Osteocyte (in vitro differentiated cells): ENCODE measurements around the gene ESPL1. TPM values are rescaled to one million over a fixed set of nuclear protein-coding genes. Genes with fewer than 3 reads are reported as not detected.
A peak's percentile ranks its signal among the peaks of the same experiment; 100 is the strongest.

Experiments
- DNase-seq: peaks from one replicate; pipeline ENCODE4 v3.0.0; 2021; ENCODE audit warnings: mixed read lengths; ENCODE audit not compliant: unreplicated experiment; ENCODE audit errors: extremely low spot score
- H3K27ac Mint-ChIP-seq: one replicate; pipeline ENCODE4 v1.8.0; 2021; ENCODE audit warnings: mild to moderate bottlenecking, mixed read lengths; ENCODE audit not compliant: unreplicated experiment
- H3K27me3 Mint-ChIP-seq: one replicate; pipeline ENCODE4 v1.8.0; 2021; ENCODE audit warnings: mixed read lengths; ENCODE audit not compliant: unreplicated experiment
- H3K36me3 Mint-ChIP-seq: one replicate; pipeline ENCODE4 v1.8.0; 2021; ENCODE audit warnings: mixed read lengths; ENCODE audit not compliant: unreplicated experiment
- H3K4me1 Mint-ChIP-seq: one replicate; pipeline ENCODE4 v1.8.0; 2021; ENCODE audit warnings: mixed read lengths; ENCODE audit not compliant: unreplicated experiment
- H3K4me3 Mint-ChIP-seq: one replicate; pipeline ENCODE4 v1.8.0; 2021; ENCODE audit warnings: mild to moderate bottlenecking, moderate library complexity, mixed read lengths; ENCODE audit not compliant: unreplicated experiment
- H3K9me3 Mint-ChIP-seq: one replicate; pipeline ENCODE4 v1.8.0; 2021; ENCODE audit warnings: mixed read lengths; ENCODE audit not compliant: unreplicated experiment
- total RNA-seq: library from RNA; stranded (reverse); gene quantifications from 2 replicates; pipeline ENCODE4 v1.2.1, GENCODE V29; 2021
- TF ChIP-seq, protein P1 (sequence below): fragments of 200-600 bp; sonication (generic); IDR thresholded peaks from 2 replicates; pipeline ENCODE4 v1.5.0; 2021; ENCODE audit warnings: antibody characterized with exemption, mild to moderate bottlenecking, moderate library complexity

Gene ESPL1
- total RNA-seq, 1 donor from 2014 or later = 7.6 TPM

DNA sequence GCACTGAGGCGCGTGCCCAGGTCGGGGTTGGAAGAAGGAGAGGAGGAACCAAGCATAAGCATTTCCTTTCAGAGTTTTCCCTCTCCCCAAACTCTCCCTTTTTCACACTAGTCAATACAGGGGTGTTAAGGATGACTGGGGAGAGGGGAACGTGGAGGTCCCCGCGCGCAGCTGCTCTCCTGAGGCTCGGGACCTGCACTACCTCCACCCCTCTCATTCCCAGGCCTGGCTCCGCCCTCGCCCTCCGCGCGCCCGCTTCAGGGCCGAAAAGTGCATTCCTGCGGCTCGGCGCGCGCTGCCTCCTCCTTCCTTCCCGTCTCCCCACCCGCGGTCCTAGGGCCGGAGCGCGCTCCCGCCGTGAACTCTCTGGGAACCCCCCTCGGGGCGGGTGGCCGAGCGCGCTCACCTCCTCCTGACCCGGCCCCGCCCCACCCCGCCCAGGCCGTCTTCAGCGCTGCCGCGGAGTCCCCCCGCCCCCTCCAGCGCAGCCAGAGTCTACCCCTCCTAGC is 47.4 kb upstream of the ESPL1 start:
- peak; percentile 94 for DNase-seq
- peak overlapping the region; percentile 80 for H3K4me3 Mint-ChIP-seq

DNA sequence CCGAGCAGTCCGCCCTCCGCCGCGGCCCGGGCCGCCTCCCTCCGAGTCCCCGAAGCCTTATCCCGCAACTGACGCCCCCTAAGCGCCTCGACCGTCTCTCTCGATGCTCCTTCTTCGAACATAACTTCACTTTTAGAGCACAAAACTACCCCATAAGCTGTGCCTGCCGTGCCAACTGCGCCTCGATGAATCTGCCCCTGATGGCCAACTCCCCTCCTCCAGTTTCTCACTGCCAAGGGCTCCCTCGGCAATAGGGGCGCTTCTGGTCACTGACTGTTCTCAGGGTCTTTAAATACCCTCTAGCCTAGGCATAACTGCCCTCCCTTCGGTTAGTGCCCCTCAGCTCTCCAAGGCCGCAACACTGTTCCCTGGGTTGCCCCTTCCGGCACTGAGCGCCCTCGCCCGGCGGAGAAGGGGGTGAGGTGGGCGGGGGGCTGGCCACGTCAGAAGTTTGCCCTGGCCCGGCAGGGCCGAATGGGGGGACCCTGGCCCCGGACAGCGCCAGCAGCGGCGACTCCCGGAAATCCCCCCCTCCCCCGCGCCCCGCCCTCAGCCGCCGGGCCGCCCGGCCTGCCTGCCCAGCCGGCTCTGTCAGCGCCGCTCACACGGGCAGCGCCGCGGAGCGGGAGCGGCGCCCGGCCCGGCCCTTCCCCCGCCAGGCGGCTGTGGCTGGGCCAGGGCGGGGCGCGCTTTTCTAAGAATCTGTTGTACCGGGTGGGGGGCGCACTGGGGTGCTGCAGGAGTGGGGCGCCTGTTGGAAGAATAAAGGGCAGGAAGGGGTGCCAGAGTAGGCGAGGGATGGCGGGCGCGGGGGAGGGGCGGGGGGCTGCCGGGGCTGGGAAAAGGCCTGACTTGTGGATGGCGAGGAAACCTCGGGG is 46.7 kb upstream of the ESPL1 start:
- peak; percentile 90 for DNase-seq
- TF ChIP-seq, protein P1, sequence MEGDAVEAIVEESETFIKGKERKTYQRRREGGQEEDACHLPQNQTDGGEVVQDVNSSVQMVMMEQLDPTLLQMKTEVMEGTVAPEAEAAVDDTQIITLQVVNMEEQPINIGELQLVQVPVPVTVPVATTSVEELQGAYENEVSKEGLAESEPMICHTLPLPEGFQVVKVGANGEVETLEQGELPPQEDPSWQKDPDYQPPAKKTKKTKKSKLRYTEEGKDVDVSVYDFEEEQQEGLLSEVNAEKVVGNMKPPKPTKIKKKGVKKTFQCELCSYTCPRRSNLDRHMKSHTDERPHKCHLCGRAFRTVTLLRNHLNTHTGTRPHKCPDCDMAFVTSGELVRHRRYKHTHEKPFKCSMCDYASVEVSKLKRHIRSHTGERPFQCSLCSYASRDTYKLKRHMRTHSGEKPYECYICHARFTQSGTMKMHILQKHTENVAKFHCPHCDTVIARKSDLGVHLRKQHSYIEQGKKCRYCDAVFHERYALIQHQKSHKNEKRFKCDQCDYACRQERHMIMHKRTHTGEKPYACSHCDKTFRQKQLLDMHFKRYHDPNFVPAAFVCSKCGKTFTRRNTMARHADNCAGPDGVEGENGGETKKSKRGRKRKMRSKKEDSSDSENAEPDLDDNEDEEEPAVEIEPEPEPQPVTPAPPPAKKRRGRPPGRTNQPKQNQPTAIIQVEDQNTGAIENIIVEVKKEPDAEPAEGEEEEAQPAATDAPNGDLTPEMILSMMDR = peak; percentile 36
- Mint-ChIP-seq H3K27me3 (no peaks in the 10 kb centered on the region), H3K4me1 (peaks cover 77% of the 10 kb centered on the region), H3K27ac (peak overlapping the region; percentile 98), H3K4me3 (peak overlapping the region; percentile 80), H3K36me3 (no peaks in the 10 kb centered on the region), H3K9me3 (no peaks in the 10 kb centered on the region)

More for the DNA sequence above, 47.4 kb upstream of the ESPL1 start:
- no peaks in the 10 kb centered on the region for H3K27me3 Mint-ChIP-seq
- H3K27ac Mint-ChIP-seq = peak overlapping the region; percentile 98
- no peaks in the 10 kb centered on the region for H3K9me3 Mint-ChIP-seq
- TF ChIP-seq, protein P1 = no peak
- H3K4me1 Mint-ChIP-seq = peaks cover 74% of the 10 kb centered on the region
- H3K36me3 Mint-ChIP-seq = no peaks in the 10 kb centered on the region

DNA sequence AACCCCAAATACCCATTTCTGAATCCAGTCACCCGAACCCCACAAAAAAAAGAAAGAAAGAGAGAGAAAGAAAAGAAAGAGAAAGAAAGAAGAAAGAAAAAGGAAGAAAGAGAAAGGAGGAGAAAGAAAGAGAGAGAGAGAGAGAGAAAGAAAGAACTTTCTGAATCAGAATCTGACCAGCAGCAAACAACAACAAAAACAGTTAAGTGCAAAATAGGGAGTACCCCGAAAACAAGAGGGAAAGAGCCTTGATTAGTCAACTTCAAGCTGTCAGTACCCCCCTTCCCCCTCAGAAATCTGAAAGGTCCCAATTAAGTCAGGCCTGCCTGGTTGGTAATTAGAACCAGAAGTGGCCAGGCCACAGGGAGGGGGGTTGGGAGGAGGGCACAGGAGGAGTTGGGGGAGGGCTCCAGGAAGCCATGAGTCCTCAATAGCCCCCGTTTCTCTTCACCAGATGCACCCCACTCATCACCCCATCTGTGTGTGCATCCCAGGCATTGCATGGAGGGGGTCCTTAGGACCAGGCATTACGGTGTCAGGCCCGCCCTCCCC is 45.9 kb upstream of the ESPL1 start:
- TF ChIP-seq, protein P1 = no peak
- Mint-ChIP-seq H3K36me3 (peaks cover 4% of the 10 kb centered on the region), H3K4me3 (peak overlapping the region; percentile 73), H3K27ac (peak overlapping the region; percentile 94), H3K27me3 (no peaks in the 10 kb centered on the region), H3K4me1 (peaks cover 76% of the 10 kb centered on the region), H3K9me3 (no peaks in the 10 kb centered on the region)
- DNase-seq = no peak

DNA sequence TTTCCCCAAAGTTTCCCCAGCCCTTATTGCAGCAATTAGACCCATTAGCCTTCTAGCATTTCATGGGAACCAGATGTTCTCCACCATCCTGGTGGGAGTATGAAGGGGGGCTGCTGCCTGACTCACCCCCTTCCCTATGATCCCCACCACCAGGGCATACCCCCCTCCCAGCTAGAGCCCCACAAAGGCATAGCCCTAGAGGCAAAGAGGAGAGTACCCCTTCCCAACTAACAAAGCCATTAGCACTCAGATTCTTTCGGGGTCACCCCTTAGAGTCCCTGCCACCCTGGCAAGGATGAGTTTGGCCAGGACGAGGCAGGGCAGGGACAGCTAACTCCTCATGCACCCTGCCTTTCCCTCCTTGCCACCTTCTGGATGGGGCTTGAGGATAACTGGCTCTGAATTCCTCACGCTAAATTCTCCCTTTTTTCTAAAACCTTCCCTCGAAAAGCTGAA is 45.3 kb upstream of the ESPL1 start:
- Mint-ChIP-seq H3K4me1 (peaks cover 70% of the 10 kb centered on the region), H3K27ac (peak overlapping the region; percentile 94), H3K4me3 (peak overlapping the region; percentile 22), H3K27me3 (no peaks in the 10 kb centered on the region), H3K9me3 (no peaks in the 10 kb centered on the region), H3K36me3 (peaks cover 4% of the 10 kb centered on the region)
- no peak for DNase-seq
- TF ChIP-seq, protein P1 = no peak
